Loucy (cell line): ENCODE results near the gene NLRP9.

Experiments used
- H2AFZ ChIP-seq: fragments of 200-600 bp; sonication (generic); 2 replicates; pipeline ENCODE4 v1.6.0; 2016; ENCODE audit warnings: antibody characterized with exemption, mild to moderate bottlenecking, low read length, moderate library complexity
- H3F3A ChIP-seq: fragments of 200-600 bp; 2 replicates; pipeline ENCODE4 v1.6.0; 2016; ENCODE audit warnings: antibody characterized with exemption, low read depth, mild to moderate bottlenecking
- H3K27me3 ChIP-seq: fragments of 200-600 bp; sonication (generic); 2 replicates; pipeline ENCODE4 v1.6.1; 2014; ENCODE audit warnings: low read length, mild to moderate bottlenecking; ENCODE audit not compliant: insufficient read depth, poor library complexity, severe bottlenecking
- H3K36me3 ChIP-seq: fragments of 200-600 bp; sonication (generic); 2 replicates; pipeline ENCODE4 v1.6.1; 2016; ENCODE audit warnings: low read length; ENCODE audit not compliant: insufficient read depth
- H3K4me1 ChIP-seq: fragments of 200-600 bp; sonication (generic); 2 replicates; pipeline ENCODE4 v1.5.1; 2014; ENCODE audit warnings: low read length, mild to moderate bottlenecking; ENCODE audit not compliant: insufficient read depth, poor library complexity, severe bottlenecking
- H3K4me2 ChIP-seq: fragments of 200-600 bp; sonication (generic); 2 replicates; pipeline ENCODE4 v1.6.0; 2014; ENCODE audit warnings: antibody characterized with exemption, low read length, low read depth, mild to moderate bottlenecking; ENCODE audit not compliant: poor library complexity, severe bottlenecking
- H3K4me3 ChIP-seq: fragments of 200-600 bp; sonication (generic); 2 replicates; pipeline ENCODE4 v1.5.1; 2014; ENCODE audit warnings: low read length, mild to moderate bottlenecking, mixed read lengths; ENCODE audit not compliant: poor library complexity, severe bottlenecking
- H3K79me2 ChIP-seq: fragments of 200-600 bp; sonication (generic); 2 replicates; pipeline ENCODE4 v1.6.1; 2014; ENCODE audit warnings: low read length; ENCODE audit not compliant: insufficient read depth
- H3K9ac ChIP-seq: fragments of 200-600 bp; sonication (generic); 2 replicates; pipeline ENCODE4 v1.6.0; 2014; ENCODE audit warnings: mild to moderate bottlenecking, low read depth, low read length, moderate library complexity; ENCODE audit not compliant: poor library complexity, severe bottlenecking
- H3K9me2 ChIP-seq: fragments of 200-600 bp; sonication (generic); replicated peaks from 2 replicates; pipeline ENCODE4 v1.6.1; 2016; ENCODE audit warnings: low read depth, low read length, mixed read lengths
- H3K9me3 ChIP-seq: fragments of 200-600 bp; sonication (generic); 2 replicates; pipeline ENCODE4 v1.6.1; 2014; ENCODE audit warnings: mild to moderate bottlenecking, antibody characterized with exemption, low read length, low read depth; ENCODE audit not compliant: insufficient read depth
- H4K20me1 ChIP-seq: fragments of 200-600 bp; sonication (generic); 2 replicates; pipeline ENCODE4 v1.6.0; 2014; ENCODE audit warnings: antibody characterized with exemption, low read length, mild to moderate bottlenecking; ENCODE audit not compliant: insufficient read depth, poor library complexity, severe bottlenecking
- CTCF ChIP-seq: fragments of 200-600 bp; sonication (generic); conservative IDR thresholded peaks from 2 replicates; pipeline ENCODE4 v1.5.1; 2014; ENCODE audit warnings: mild to moderate bottlenecking, antibody characterized with exemption, low read length
- EZH2phosphoT487 ChIP-seq: fragments of 200-600 bp; IDR thresholded peaks from 2 replicates; pipeline ENCODE4 v1.6.1; 2018; ENCODE audit warnings: antibody characterized with exemption, mild to moderate bottlenecking, moderate library complexity, borderline replicate concordance

NLRP9 gene

GRCh38 chr19:55705972-55706371 lies 32.2 kb downstream of the NLRP9 start:
- H3K4me1 ChIP-seq: no peaks in the 10 kb centered on the region
- no peak overlapping the region for H3K9ac ChIP-seq
- no peaks in the 10 kb centered on the region for H3F3A ChIP-seq
- H3K9me3 ChIP-seq: no peaks in the 10 kb centered on the region
- no peak overlapping the region for H2AFZ ChIP-seq
- no peaks in the 10 kb centered on the region for H3K79me2 ChIP-seq
- no peaks in the 10 kb centered on the region; the same call in 1 of the 2 replicates for H3K36me3 ChIP-seq
- TF ChIP-seq EZH2phosphoT487 (no peak), CTCF (no peak)
- H3K9me2 ChIP-seq: no peaks in the 10 kb centered on the region
- no peaks in the 10 kb centered on the region for H4K20me1 ChIP-seq
- H3K4me2 ChIP-seq: no peak overlapping the region
- H3K4me3 ChIP-seq: no peak overlapping the region
- no peaks in the 10 kb centered on the region for H3K27me3 ChIP-seq

- Histone ChIP-seq H3K4me1 (no peaks in the 10 kb centered on the region), H3K9me2 (no peaks in the 10 kb centered on the region), H3K9ac (no peak overlapping the region), H2AFZ (no peak overlapping the region), H3K4me2 (no peak overlapping the region), H3K4me3 (no peak overlapping the region), H3K36me3 (no peaks in the 10 kb centered on the region; the same call in 1 of the 2 replicates), H3K9me3 (no peaks in the 10 kb centered on the region), H4K20me1 (no peaks in the 10 kb centered on the region), H3K79me2 (no peaks in the 10 kb centered on the region), H3F3A (no peaks in the 10 kb centered on the region), H3K27me3 (no peaks in the 10 kb centered on the region)
- no peak for TF ChIP-seq EZH2phosphoT487
- TF ChIP-seq CTCF: peak; percentile 41
These were observed 33.5 kb downstream of the NLRP9 start for GRCh38 chr19:55704494-55705245.

DNA sequence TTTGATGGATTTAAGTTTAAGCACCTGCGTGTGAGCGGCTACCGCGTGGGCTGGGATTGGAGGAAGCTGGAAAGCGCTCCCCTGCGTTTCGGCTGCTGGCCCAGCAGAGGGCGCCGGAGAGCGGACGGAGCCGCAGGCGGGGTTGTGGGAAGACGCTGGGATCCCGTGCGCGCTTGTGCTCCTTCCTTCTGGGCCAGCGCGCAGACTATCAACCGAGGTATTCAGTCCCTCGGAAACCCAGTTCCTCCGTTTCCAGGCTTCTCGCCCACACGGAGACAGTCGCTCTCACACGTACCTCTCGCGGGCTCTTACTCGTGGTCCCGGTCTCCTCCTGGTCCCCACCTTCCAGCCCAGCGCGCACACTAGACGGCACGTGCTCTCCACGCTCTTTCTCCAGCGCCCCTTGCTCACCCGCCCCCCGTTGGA lies 34.4 kb downstream of the NLRP9 start:
- H3K4me3 ChIP-seq: no peak overlapping the region
- H2AFZ ChIP-seq: no peak overlapping the region
- H3K27me3 ChIP-seq: no peaks in the 10 kb centered on the region
- no peak overlapping the region for H3K9ac ChIP-seq
- H3F3A ChIP-seq: no peaks in the 10 kb centered on the region
- peaks cover 4% of the 10 kb centered on the region; the same call in 1 of the 2 replicates for H3K36me3 ChIP-seq
- no peaks in the 10 kb centered on the region for H3K9me3 ChIP-seq
- no peaks in the 10 kb centered on the region for H3K79me2 ChIP-seq
- no peaks in the 10 kb centered on the region for H4K20me1 ChIP-seq
- no peak overlapping the region for H3K4me2 ChIP-seq
- no peak for TF ChIP-seq EZH2phosphoT487
- peak; percentile 59 for TF ChIP-seq CTCF
- H3K4me1 ChIP-seq: no peaks in the 10 kb centered on the region
- no peaks in the 10 kb centered on the region for H3K9me2 ChIP-seq
